ENCODE measurements around the gene IL21. TPM values are rescaled to one million over a fixed set of nuclear protein-coding genes. Genes with fewer than 3 reads are reported as not detected.

Gene IL21
- total RNA-seq, 1 donor from 2014 or later, result not detected

DNA sequence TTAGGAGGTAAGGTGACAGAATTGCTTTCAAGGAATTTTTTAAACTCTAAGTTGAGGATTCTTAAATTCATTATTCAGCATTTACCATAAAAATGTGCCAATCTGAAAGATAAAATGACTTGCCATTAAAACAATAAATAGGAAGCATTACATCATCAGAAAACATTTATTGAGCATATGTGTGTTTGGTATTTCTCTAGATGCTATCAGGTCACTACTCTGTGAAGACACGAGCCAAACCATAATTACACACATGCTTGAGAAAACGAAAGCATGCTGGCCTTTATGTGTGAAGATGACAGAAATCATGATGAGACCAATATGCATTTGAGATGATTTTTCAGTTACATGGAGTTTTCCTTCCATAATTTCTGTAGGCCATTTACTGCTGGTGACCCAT, 12.3 kb upstream of the IL21 start:
- DNase-seq (ENCODE audit: low read depth, low spot score), result no peak

DNA sequence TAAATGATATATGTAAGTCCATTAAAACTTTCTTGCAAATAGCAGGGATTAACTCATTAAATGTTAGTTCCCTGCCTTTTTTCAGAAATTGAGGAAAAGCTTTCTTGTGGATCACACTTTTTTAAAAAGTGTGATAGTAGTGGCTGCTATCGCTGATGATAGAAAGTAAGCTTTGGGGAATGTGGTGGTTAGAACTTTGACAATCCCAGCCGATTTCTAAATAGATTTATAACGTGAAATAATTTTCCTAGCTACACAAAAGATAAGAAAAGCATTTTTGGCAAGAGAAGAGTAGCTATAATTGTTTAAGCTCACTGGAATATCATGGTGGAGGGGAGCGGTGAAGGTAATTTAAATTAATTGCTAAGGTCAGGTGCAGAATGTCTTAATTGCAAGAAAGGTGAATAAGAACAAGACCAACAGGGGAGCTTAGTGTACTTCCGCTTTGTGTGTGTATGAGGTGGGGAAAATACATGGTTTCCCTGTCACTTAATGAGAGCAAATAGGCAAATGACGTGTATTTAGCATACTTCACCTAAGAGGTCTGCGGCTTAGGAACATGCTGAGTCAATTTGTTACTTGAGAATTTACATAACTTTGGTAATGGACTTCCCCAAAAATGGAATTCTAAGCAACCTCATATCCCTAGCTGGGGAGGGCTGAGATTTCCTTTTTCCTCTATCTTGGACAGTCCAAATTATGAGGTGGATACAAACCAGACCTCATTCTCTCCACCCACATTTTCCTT, 11.7 kb upstream of the IL21 start:
- DNase-seq (ENCODE audit: low read depth, low spot score), result no peak

DNA sequence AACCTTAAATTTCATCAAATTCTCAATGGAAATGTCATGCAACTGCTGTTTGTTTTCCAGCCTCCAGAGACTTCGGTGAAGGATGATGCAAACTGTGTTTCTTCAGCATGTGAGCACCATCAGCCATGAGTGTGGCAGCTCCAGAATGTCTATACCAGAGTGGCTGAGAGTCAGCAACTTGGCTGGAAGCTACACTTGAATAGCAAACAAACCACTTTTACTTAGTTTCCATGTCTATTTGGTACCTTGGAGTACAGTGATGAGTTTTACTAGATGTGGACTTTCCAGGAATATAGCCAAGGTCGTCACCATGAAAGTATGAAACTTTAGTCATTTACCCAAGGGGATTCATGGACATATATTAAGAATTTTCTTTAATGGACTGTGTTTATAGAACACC, 4.3 kb upstream of the IL21 start:
- DNase-seq (ENCODE audit: low read depth, low spot score), result no peak

DNA sequence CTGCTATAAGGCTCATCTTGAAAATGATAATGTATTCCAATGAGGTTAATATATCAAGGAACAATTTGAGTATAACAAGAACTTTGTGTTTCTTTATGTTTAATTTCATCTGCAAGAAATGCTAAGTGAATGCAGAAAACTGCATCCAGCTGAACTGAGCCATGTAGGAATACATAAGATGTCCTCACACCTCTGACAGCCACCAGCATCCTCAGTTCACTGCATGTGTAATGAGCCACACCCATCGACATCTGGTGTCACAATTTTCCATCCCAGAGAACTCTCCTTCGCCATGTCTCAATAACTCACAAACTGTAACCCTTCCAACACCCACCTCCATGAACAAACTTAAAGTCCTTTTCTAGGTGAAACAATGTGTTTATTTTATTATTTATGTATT, 3.3 kb upstream of the IL21 start:
- no peak for DNase-seq (ENCODE audit: low read depth, low spot score)

DNA sequence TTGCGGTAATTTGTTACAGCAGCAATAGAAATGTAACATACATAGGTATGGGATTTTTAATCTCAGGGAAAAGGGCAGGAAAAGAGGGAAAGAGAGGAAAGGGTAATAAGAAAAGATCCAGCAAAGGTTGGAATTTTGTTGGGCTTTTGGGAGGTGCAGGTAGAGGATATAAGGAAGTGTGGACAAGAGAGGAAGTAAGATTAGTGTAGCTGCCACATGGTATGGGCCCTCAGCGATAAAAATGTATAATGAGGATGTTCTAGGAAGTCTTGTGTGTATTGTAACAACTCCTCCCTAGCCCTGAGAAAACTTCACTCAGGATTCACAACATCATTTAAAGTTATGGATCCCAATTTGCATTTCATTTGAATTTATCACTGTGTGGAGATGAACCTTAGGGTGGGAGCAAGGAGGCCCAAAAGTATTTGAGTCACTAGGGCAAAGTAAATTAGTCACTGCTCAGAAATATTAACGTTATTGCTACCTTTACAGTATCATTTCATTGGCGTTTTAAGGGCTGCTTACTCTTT, 2.8 kb upstream of the IL21 start:
- no peak for DNase-seq (ENCODE audit: low read depth, low spot score)

DNA sequence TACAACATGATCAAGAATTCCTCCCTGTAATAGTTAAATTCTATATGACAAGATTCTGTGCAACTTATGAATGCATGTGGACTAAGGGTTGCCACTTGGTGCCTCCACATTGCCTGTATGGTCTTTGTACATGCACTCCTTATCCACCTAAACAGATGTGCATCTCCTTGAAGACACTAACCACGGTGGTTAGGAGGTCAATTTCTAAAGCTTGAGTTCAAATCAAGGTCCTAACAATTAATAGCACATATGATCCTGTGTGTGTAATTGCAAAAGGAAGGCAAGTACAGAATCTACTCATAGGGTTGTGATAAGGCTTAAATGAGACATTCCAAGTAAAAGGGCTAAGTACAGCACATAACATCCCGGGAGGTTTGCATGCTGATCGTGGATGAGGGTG, 1.5 kb upstream of the IL21 start:
- no peak for DNase-seq (ENCODE audit: low read depth, low spot score)

DNA sequence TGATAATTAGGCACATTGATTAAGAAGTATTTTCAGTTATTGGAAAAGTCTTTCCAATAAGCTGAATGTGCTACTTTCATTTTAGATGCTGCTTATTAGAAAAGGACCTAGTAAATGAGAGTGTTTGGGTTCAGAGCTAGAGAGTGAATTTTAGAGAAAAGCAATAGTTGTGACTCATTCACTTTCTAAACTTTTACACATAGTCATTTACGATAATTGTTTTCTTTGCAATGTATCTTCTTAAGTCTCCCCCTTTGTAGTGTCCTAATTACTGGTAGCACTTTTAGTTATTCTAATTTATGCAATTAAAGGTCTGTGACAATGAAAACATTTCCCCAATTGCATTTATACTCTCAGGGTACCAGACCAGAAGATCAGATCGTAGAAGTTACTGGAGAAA, 1.3 kb downstream of the IL21 start:
- DNase-seq (ENCODE audit: low read depth, low spot score), result no peak

DNA sequence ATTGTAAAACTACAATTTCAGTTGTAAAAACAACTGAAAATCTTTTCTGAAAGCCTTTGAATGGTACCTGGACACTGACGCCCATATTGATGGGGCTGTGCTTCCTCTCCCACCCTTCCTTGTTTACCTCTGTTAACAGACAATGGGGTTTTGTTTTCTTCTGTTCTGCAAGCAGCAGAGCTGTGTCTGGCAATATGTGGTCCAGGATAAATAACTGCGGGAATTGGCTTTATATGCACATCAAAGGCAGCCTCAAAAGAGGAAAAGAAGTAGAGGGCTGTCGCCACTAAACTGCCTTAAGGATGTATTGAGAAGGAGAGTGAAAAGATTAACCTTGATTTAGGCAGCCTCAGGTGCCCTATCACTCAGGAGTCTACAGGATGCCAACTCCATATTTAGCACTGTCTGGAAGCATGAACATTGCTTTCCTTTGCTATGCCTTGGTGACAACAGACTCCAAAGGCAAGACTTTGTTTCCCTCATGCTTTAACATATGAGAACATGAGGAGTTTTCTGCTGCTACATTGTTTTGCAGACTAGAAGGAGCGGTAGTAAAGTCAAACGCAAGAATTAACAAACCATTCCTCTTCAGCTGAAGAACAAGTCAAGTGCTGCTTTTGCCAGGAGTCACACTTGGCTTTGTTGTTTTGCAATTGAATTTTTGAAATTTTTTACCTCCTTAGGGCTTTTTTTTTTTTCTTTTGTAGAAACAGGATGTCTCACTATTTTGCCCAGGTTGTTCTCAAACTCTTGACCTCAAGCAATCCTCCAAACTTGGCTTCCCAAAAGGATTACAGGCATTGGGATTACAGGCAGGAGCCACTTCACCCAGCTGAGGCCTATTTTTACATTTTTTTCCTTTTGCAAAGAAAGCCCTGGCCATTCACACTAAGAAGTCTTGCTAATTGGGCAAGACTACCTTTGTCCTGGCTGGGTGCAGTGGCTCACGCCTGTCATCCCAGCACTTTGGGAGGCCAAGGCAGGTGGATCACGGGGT, 3.0 kb downstream of the IL21 start:
- no peak for DNase-seq (ENCODE audit: low read depth, low spot score)

DNA sequence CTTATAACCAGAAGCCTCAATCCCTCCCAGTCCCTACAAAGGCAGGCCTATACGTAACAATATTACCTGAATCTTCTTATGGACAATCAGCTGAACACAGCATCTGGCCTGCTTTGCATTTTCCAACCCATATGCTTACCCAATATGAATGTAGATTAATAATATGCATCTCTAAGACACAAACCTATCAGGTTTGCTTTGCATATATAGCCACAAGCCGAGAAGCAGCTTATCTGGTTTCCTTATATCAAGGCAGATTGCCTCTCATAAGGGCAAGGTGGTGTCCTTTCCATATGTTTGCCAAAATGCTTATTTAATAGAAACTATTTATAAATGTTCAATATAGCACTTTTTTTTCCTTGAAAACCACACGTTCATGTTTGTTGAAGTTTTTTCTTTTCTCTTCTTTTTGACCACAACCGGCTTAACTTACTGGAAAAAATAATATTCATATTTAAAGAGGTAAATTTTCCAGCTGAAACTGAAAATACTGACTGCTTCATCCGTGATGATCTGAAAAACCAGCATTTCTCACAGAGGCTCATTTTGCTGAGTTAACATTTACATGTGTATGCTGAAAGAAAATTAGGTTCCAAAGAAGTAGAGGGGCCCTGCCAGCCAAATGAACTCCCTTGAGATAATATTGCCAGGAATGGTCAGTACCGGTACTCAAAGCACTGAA, 3.8 kb downstream of the IL21 start:
- no peak for DNase-seq (ENCODE audit: low read depth, low spot score)

DNA sequence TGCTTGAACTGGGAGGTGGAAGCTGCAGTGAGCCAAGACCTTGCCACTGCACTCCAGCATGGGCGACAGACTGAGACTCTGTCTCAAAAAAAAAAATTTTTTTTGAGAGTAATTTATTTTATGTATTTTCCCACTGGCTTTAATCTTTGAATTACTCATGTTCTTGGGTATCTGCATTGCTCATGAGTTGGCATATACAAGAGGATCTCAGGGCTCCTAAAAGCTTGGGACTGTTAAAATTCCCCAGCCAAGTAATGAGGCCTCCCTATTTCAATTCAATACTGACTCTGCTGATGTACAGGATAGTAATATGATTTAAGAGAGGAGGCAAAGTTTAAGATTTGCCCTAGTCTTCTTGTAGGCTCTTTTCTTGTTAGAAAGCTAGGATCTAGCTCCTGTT, 6.2 kb downstream of the IL21 start:
- no peak for DNase-seq (ENCODE audit: low read depth, low spot score)

DNA sequence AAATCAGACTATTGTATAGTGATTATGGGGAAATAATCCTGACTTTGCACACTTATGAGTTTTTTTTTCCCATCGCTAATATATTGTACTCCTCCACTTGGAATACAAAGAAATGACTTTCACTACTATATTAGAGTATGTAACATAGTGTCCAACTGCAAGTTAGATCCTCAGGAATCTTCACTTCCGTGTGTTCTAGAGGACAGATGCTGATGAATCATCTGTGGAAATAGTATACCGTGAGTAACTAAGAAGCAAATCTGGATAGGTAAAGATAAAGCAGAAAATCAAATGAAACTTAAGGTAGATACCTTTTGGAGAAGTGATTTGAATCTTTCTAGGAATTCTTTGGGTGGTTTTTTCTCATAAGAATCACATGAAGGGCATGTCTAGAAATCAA, 8.3 kb downstream of the IL21 start:
- DNase-seq (ENCODE audit: low read depth, low spot score), result no peak

DNA sequence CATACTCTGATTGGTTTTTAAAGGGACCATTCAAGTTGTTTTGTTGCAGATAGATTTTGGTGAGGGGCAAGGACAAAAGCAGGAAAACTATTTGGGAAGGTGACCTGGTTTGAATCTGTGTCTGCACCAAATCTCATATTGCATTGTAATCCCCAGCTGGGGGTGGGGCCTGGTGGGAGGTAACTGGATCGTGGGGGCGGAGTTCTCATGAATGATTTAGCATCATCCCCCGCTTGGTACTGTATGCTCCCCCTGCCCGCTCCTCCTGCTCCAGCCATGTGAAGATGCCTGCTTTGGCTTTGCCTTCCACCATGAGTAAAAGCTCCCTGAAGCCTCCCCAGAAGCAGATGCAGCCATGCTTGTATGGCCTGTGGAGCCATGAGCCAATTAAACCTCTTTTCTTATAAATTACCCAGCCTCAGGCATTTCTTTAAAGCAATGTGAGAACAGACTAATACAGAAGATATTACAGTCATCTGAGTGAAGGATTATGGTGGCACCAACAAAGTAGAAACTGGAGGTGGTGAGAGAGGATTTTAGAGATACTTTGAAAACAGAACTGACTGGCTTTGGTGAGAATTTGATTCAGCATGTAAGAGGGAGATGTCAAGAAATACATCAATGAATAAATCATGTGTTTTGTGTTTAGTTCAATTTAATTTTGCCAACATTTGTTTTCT, 14.4 kb downstream of the IL21 start:
- no peak for DNase-seq (ENCODE audit: low read depth, low spot score)

DNA sequence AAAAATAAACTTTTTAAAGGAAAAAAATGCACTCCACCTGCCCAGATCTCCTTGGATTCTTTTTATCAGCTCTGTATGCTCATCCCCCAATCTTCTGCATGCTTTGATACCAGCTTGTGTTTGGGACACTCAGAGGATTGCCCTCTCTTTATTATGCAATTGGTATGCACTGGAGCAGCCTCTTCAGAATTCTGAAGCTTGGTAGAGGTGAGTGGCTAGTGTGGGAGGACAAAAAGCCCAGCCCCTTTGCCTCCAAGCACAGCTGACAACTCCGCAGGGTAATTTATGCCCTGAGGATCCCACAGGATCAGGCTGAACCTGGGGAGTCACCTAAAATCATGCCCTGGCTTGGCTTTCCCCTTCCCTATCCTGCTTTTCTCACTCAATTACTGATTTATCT, 16.7 kb downstream of the IL21 start:
- no peak for DNase-seq (ENCODE audit: low read depth, low spot score)

DNA sequence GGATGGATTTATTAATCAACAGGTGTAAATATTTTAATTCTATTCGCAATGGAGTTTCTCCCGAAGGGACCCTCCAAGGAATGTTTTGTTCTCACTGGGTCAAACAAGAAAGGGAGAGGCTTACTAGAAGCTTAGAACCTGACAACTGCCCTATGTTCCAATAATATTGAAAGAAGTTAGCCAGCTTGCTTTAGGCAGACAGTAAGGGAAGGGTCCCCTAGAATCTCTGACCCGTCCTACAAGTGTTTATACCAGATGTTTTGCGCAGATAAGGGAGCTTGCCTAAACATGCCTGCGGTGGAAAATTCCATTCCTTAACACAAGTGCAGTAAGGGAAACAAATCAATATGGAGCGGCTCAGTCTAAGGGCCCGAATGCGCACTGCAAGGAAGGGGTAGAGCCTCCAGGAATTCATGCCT, 17.7 kb downstream of the IL21 start:
- DNase-seq (ENCODE audit: low read depth, low spot score), result no peak

DNA sequence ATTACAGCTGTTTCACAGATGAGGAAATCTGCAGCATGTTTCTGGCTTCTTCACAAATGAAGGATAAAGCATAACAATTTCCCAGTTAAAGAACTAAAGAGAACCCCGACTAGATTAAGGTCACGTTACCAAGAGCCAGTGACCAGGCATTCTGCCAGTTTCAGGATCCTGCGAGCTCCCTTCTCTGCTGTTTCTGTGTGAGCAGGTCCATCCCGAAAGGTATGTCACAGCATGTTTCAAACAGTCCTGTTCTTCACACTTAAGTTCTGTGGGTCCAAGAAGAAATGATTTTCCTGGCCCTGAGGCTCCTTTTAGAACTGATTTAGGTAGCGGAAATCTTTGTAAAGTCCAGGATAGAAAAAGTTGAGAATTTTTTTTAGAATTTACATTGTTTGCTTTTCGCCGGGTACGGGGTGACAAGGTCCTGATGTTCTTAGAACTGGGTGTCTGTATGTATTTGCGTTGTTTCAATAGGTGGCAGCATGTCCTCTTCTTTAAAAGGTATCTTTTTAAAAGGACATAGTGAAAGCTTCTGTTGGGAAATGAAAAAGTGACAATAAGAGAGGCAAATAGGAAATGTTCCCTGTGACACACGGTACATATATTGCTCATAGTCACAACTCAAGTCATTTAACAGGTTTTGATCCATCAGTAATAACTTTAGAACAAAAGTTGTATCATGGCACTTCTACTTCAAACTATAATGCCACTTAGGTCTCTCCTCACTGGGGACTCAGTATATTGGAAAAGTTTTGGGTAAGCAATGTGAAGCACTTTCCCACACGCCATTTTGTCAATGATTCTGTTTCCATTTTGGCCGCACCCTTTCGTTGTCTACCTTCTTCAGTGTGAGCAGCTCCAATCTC, 18.4 kb downstream of the IL21 start:
- no peak for DNase-seq (ENCODE audit: low read depth, low spot score)

DNA sequence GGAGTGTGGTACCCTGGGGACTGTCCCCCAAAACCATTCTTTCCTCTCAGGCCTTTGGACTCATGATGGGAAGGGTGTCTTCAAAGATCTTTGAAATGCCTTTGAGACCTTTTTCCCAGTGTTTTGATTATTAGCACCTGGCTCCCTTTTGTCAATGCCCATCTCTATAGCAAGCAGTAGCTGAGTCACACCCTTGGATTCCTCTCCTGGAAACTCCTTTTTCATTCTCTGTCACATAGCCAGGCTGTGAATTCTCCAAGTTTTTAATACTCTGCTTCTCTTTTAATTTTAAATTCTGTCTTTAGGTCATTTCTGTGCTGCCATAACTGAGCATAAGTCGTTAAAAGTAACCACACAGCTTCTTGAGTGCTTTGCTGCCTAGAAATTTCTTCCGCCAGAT, 29.7 kb downstream of the IL21 start:
- no peak for DNase-seq (ENCODE audit: low read depth, low spot score)

DNA sequence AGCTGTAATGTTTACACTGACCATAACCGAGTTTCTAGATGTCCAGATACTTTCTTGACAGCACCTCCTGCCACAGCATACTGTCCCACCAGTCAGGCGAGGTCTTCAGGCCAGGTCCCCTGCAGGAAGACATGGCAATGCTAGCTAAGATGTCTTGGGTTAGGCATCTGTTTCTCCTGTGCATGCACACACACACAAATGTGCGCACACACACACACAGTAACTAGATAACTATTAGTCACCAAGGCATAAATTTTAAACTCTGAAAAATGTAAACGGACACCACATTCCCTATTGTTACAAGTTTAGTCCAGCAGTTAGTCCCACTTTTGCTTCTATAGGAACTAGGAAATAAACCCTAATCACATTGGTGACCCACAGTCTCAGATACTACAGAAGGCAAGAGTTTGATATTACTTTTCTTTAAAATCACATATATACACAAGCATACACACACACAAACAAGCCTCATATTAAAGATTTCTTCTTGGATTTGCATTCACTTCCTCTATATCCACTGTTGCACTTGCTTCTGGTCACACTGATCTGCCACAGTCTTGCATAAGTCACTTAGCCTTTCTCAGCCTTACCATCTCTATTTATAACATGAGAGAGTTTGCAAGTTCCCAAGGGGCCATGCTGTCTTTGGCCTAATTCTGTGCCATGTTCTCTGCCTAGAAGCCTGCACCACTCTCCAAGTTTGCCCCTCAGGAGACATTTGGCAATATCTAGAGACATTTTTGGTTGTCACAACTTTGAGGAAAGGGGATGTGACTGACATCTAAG, 32.2 kb downstream of the IL21 start:
- DNase-seq (ENCODE audit: low read depth, low spot score), result no peak

DNA sequence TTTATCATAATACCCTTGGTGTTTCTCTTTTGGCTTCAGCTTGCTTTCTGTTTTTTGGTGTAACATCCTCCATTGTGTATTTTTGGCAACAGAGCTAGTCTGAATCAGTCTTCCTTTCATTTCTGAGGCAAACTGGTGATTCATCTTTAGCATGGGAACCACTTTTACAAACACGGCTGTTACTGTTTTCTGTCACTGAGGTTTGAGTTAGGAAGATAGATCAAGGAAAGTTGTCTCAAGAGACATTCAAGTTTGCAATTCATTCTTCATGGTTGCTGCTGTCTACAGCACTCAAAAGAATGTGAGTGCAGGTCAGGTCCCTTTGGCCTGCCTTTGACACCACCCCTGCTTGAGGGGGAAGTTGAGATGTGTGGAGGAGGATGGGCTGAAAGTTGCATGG, 36.3 kb downstream of the IL21 start:
- DNase-seq (ENCODE audit: low read depth, low spot score), result peak; percentile 26

DNA sequence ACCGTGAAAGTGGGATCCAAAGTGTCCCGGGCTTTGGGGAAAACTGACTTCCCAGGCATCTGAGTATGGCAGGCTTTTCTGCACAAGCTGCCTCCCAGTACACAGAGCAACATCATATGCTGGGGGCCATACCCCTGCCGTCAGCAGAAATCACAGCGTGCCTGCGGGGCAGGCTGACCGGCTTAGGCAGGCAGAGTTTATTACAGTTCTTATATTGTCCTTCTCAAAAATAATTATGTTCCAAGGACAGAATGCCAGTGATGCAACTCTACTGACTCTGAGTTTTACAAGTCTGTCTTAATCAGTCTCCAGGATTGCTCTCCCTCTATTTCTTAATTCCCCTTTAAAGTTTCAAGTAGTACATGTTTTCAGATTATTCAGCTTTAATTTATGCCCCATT, 37.0 kb downstream of the IL21 start:
- DNase-seq (ENCODE audit: low read depth, low spot score), result no peak
